Ishikawa (cell line): ENCODE results near the gene CPA3.

Source experiments
- CEBPB ChIP-seq: IDR thresholded peaks from 2 replicates; pipeline ENCODE4 v1.6.1; 2012
- CREB1 ChIP-seq: IDR thresholded peaks from 2 replicates; pipeline ENCODE4 v1.6.1; 2012; ENCODE audit warnings: low read depth
- EGR1 ChIP-seq: IDR thresholded peaks from 2 replicates; pipeline ENCODE4 v1.6.1; 2012
- EP300 ChIP-seq: IDR thresholded peaks from 2 replicates; pipeline ENCODE4 v1.6.1; 2012; ENCODE audit warnings: borderline replicate concordance
- FOXM1 ChIP-seq: IDR thresholded peaks from 2 replicates; pipeline ENCODE4 v1.6.1; 2012; ENCODE audit warnings: low read depth, borderline replicate concordance
- MAX ChIP-seq: IDR thresholded peaks from 2 replicates; pipeline ENCODE4 v1.6.1; 2012
- NFIC ChIP-seq: IDR thresholded peaks from 2 replicates; pipeline ENCODE4 v1.6.1; 2012
- RAD21 ChIP-seq: IDR thresholded peaks from 2 replicates; pipeline ENCODE4 v1.6.1; 2012; ENCODE audit warnings: low read depth
- REST ChIP-seq: IDR thresholded peaks from 2 replicates; pipeline ENCODE4 v1.6.1; 2012; ENCODE audit warnings: low read depth, mild to moderate bottlenecking
- TAF1 ChIP-seq: IDR thresholded peaks from 2 replicates; pipeline ENCODE4 v1.6.1; 2012; ENCODE audit warnings: low read depth, mild to moderate bottlenecking
- TCF12 ChIP-seq: IDR thresholded peaks from 2 replicates; pipeline ENCODE4 v1.6.1; 2012; ENCODE audit warnings: low read depth
- TEAD4 ChIP-seq: IDR thresholded peaks from 2 replicates; pipeline ENCODE4 v1.6.1; 2012
- USF1 ChIP-seq: IDR thresholded peaks from 2 replicates; pipeline ENCODE4 v1.6.1; 2012
- YY1 ChIP-seq: IDR thresholded peaks from 2 replicates; pipeline ENCODE4 v1.6.1; 2012; ENCODE audit warnings: low read depth
- ZBTB7A ChIP-seq: IDR thresholded peaks from 2 replicates; pipeline ENCODE4 v1.6.1; 2012; ENCODE audit warnings: low read depth

The CPA3 gene

GRCh38 chr3:148889828-148890227, 24.7 kb downstream of the CPA3 start:
- TF ChIP-seq MAX (no peak), NFIC (no peak), EP300 (no peak), EGR1 (no peak), FOXM1 (no peak), CEBPB (no peak), TAF1 (no peak), RAD21 (no peak), ZBTB7A (no peak), TCF12 (no peak), USF1 (no peak), YY1 (no peak), TEAD4 (no peak), REST (no peak), CREB1 (no peak)

- no peak for TF ChIP-seq CREB1
- no peak for TF ChIP-seq FOXM1
- no peak for TF ChIP-seq YY1
- TF ChIP-seq USF1, result no peak
- no peak for TF ChIP-seq EGR1
- no peak for TF ChIP-seq TEAD4
- no peak for TF ChIP-seq MAX
- TF ChIP-seq CEBPB, result no peak
- TF ChIP-seq EP300, result no peak
- no peak for TF ChIP-seq TCF12
Observed at GRCh38 chr3:148896062-148896461, 31.0 kb downstream of the CPA3 start.

GRCh38 chr3:148901987-148902791, 37.1 kb downstream of the CPA3 start:
- TF ChIP-seq TAF1, result no peak
- no peak for TF ChIP-seq FOXM1
- 0 out of 2 replicates have a peak, but pooled peaks have one; percentile 45 for TF ChIP-seq TEAD4
- TF ChIP-seq MAX, result no peak
- no peak for TF ChIP-seq NFIC
- TF ChIP-seq CREB1, result no peak
- no peak for TF ChIP-seq TCF12
- TF ChIP-seq CEBPB, result peak; percentile 63

GRCh38 chr3:148903022-148903442, 37.9 kb downstream of the CPA3 start:
- TF ChIP-seq RAD21 (no peak), REST (no peak), USF1 (no peak), CREB1 (no peak), TEAD4 (no peak), MAX (no peak), EP300 (no peak), EGR1 (no peak), NFIC (no peak), FOXM1 (no peak), TAF1 (no peak), CEBPB (no peak), ZBTB7A (no peak), TCF12 (no peak), YY1 (no peak)

GRCh38 chr3:148903941-148904340, 38.8 kb downstream of the CPA3 start:
- TF ChIP-seq TEAD4 (no peak), ZBTB7A (no peak), TCF12 (no peak), EGR1 (no peak), NFIC (no peak), CEBPB (no peak), TAF1 (no peak), RAD21 (no peak), EP300 (no peak), YY1 (no peak), USF1 (no peak), FOXM1 (no peak), REST (no peak), CREB1 (no peak)
